GM12892 (cell line): ENCODE measurements around the gene PSKH1.

Source experiments
- DNase-seq: peaks from one replicate; pipeline ENCODE4 v3.0.0; 2011; ENCODE audit not compliant: insufficient read length
- FAIRE-seq: peaks from 2 replicates; lab custom pipeline; 2011; peaks lifted over from hg19 to GRCh38; lab: Jason Lieb, UNC
- POLR2A ChIP-seq: IDR thresholded peaks from 2 replicates; pipeline ENCODE4 v1.6.1; 2011; ENCODE audit warnings: low read depth, low read length, control low read depth
- POLR2AphosphoS5 ChIP-seq: IDR thresholded peaks from 2 replicates; pipeline ENCODE4 v1.6.1; 2011; ENCODE audit warnings: low read depth, low read length, control low read depth
- TAF1 ChIP-seq: IDR thresholded peaks from 2 replicates; pipeline ENCODE4 v1.6.1; 2011; ENCODE audit warnings: low read depth, mild to moderate bottlenecking, control low read depth, low read length, borderline replicate concordance

PSKH1 gene

DNA sequence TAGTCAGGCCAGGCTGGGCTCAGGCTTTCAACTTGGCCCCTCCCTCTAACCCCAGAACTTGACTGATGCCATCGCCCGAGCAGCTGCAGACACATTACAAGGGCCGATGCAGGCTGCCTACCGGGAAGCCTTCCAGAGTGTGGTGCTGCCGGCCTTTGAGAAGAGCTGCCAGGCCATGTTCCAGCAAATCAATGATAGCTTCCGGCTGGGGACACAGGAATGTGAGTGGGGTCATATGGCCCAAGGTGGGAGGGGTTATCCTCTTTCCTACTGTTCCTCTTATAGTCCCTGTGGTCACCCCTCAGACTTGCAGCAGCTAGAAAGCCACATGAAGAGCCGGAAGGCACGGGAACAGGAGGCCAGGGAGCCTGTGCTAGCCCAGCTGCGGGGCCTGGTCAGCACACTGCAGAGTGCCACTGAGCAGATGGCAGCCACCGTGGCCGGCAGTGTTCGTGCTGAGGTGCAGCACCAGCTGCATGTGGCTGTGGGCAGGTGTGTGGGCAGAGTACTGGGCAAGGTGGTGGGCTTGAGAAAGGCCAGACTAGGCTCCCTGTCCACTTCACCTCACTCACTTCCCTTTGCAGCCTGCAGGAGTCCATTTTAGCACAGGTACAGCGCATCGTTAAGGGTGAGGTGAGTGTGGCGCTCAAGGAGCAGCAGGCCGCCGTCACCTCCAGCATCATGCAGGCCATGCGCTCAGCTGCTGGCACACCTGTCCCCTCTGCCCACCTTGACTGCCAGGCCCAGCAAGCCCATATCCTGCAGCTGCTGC lies 10.5 kb upstream of the PSKH1 start:
- no peak for FAIRE-seq

GRCh38 chr16:67883146-67883871 lies 9.7 kb upstream of the PSKH1 start:
- TF ChIP-seq POLR2A (no peak), POLR2AphosphoS5 (no peak), TAF1 (no peak)
- FAIRE-seq (no peak), DNase-seq (no peak)

More for the DNA sequence above, 10.5 kb upstream of the PSKH1 start:
- DNase-seq = no peak
- no peak for TF ChIP-seq POLR2AphosphoS5
- TF ChIP-seq POLR2A = no peak
- no peak for TF ChIP-seq TAF1

GRCh38 chr16:67883872-67884261 lies 9.2 kb upstream of the PSKH1 start:
- DNase-seq (peak; percentile 90), FAIRE-seq (peak; percentile 36)
- TF ChIP-seq POLR2A (no peak), POLR2AphosphoS5 (no peak), TAF1 (no peak)

DNA sequence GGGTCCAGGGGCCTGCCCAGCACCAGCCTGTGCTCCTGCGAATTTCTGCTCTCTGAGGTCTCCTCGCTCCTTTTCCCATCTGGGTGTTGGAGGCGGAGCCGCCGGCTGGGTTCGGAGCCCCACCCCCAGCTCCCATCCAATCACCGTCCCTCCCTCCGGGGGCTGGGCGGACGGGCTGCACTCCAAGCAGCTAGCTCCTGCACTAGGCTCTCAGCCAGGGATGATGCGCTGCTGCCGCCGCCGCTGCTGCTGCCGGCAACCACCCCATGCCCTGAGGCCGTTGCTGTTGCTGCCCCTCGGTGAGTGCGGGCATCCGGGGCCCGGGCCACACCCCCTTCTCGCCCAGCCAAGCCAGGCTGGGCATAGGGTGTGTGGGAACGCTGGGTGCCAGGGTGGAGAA lies 8.4 kb upstream of the PSKH1 start, which contains the start of gene NRN1L:
TSS of gene NRN1L (plus strand) at position 202 of the 400 bp plus-strand sequence. CDS start at position 221, 19 bp downstream.
- FAIRE-seq = no peak
- TF ChIP-seq POLR2AphosphoS5 (no peak), POLR2A (no peak), TAF1 (no peak)

DNA sequence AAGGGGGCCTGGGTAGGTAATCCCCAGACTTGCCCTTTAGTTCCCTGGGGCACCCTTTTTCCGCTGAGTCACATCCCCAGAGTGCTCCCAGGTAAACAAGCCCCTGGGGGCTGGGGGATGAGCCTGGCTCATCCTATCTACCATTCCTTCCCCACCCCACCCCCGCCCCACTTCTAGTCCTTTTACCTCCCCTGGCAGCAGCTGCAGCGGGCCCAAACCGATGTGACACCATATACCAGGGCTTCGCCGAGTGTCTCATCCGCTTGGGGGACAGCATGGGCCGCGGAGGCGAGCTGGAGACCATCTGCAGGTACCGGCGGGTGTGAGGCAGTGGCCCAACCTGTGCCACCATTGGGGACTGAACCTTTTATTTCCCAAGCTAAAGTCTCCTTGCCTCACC lies 7.5 kb upstream of the PSKH1 start:
- no peak for TF ChIP-seq TAF1
- TF ChIP-seq POLR2A = no peak
- 0 out of 2 replicates have a peak, but pooled peaks have one; percentile 16 for TF ChIP-seq POLR2AphosphoS5
- DNase-seq (no peak), FAIRE-seq (no peak)

More for the DNA sequence above, 8.4 kb upstream of the PSKH1 start, which contains the start of gene NRN1L:
- no peak for DNase-seq

- FAIRE-seq = no peak
- TF ChIP-seq POLR2AphosphoS5 = no peak
- TF ChIP-seq TAF1 = no peak
- TF ChIP-seq POLR2A = no peak
- DNase-seq = no peak
Measured at GRCh38 chr16:67885976-67886375, 7.1 kb upstream of the PSKH1 start.

- TF ChIP-seq TAF1 (no peak), POLR2A (no peak), POLR2AphosphoS5 (no peak)
- DNase-seq (no peak), FAIRE-seq (no peak)
Measured at GRCh38 chr16:67886387-67886786, 6.7 kb upstream of the PSKH1 start.

- TF ChIP-seq TAF1 = no peak
- no peak for TF ChIP-seq POLR2A
- TF ChIP-seq POLR2AphosphoS5 = no peak
- FAIRE-seq (no peak), DNase-seq (no peak)
Measured at GRCh38 chr16:67888331-67888730, 4.7 kb upstream of the PSKH1 start.

DNA sequence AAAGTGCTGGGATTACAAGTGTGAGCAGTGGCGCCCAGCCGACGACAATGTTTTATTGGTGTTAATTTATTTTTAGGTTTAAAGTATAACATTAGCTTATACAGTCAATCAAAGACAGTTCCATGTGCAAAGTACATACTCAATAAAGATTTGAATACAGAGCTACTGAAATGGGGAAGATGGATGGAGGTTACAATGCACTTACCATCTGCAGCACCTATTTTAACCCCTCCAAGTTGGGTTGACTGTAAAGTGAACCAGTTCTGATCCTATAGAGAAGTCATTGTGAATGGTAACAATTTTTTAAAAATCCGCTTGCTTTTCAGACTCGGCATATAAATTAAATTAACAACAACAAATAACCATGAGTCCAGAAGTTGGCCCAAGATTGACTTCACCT lies 679 bp upstream of the PSKH1 start:
- no peak for DNase-seq
- no peak for FAIRE-seq
- TF ChIP-seq TAF1 = no peak
- no peak for TF ChIP-seq POLR2A
- no peak for TF ChIP-seq POLR2AphosphoS5

DNA sequence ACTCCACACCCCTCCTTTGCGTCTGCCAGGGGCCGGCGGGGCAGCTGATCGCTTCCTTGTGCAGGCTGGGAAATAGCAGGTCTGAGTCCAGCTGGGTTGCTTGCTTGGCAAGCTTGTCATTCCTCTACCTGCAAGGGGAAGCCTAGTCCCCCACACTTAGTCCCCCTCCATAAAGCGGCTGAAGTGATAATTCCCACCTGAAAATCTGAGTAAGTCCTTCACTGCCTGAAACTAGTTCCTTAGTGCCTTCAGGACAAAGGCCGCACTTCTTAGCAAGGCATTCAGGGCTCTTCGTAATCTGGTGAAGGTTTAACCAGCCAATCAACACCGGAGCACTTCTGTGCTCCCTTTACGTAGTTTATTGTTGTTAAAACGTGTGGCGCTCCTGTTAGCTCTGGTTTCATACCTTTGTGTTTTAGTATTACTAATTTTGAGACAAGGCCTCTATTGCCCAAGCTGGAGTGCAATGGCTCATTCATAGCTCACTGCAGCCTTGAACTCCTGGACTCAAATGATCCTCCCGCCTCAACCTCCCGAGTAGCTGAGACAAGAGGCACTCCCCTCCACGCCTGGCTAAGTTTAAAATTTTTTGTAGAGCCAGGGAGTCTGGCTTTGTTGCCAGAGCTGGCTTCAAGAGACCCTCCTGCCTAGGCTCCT lies 817 bp downstream of the PSKH1 start:
- DNase-seq (no peak), FAIRE-seq (no peak)
- no peak for TF ChIP-seq TAF1
- TF ChIP-seq POLR2A = no peak
- TF ChIP-seq POLR2AphosphoS5 = no peak

DNA sequence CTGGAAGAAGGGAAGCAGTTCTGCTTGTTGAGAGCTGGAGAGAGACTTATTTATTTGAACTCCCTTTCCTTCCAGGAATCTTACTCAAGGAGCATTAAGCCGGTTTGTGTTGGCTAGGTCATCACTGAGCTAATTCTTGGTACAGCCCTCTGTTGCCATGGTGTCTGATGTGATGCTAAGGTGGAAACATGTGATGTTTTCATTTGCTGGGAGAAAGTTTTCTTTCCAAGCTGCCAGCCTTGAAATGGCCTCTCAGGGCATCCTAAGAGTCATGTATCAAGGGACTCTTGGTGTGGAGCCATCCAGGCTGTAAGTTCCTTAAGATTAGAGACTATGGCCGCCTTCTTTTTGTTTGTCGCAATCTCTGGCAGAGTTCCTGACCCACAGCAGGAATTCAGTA lies 4.2 kb downstream of the PSKH1 start:
- FAIRE-seq = no peak
- DNase-seq = no peak
- no peak for TF ChIP-seq TAF1
- no peak for TF ChIP-seq POLR2A
